Stomach smooth muscle (tissue), 2 donors: Measurements from ENCODE around the gene ARHGEF39.

Experiments
- H3K27ac ChIP-seq: one replicate; pipeline ENCODE4 v1.7.0; 2013; ENCODE audit warnings: mild to moderate bottlenecking, low read length, inconsistent platforms
- H3K27me3 ChIP-seq, 2 donors: one replicate each; pipeline ENCODE4 v1.7.0; 2013; ENCODE audit warnings: low read length in 2 of 2; ENCODE audit not compliant: insufficient read depth in 2 of 2, control insufficient read depth in 1 of 2
- H3K36me3 ChIP-seq, 2 donors: one replicate each; pipeline ENCODE4 v1.7.0; 2013; ENCODE audit warnings: low read length in 2 of 2; ENCODE audit not compliant: control insufficient read depth in 2 of 2, insufficient read depth in 2 of 2
- H3K4me1 ChIP-seq: one replicate; pipeline ENCODE4 v1.7.0; 2013; ENCODE audit warnings: low read length; ENCODE audit not compliant: control insufficient read depth, insufficient read depth
- H3K4me3 ChIP-seq, 2 donors: one replicate each; pipeline ENCODE4 v1.7.0; 2013; ENCODE audit warnings: low read length in 2 of 2
- H3K9ac ChIP-seq, 2 donors: one replicate each; pipeline ENCODE4 v1.7.0; 2013; ENCODE audit warnings: low read length in 2 of 2, mild to moderate bottlenecking in 1 of 2
- H3K9me3 ChIP-seq, 2 donors: one replicate each; pipeline ENCODE4 v1.7.0; 2013; ENCODE audit warnings: low read length in 2 of 2; ENCODE audit not compliant: control insufficient read depth in 2 of 2
- donor health status: healthy.
- donor health status: Pancreatic carcinoma.

ARHGEF39 gene

DNA sequence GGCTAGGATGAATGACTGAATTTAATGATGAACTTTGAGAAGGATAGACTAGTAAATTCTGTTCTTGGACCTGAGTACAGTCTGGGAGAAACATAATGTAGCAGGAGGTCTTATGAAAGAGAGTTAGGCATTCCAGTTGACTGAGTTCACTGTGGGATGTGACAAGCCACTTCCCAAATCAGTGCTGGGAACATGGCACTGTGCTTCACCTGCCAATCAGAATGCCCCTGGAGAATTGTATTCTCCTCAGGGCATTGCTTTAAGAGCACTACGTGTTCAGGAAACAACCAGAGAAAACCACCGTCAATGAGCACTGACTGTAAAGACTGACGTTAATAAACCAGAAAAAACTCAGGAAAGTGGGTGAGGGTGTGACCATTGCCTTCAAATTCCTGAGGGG, 5.7 kb downstream of the ARHGEF39 start:
- H3K4me3 ChIP-seq, result peak overlapping the region; percentile 91 to 94
- no peaks in the 10 kb centered on the region for H3K27me3 ChIP-seq
- no peaks in the 10 kb centered on the region for H3K9me3 ChIP-seq
- peaks cover 61% of the 10 kb centered on the region for H3K4me1 ChIP-seq
- H3K36me3 ChIP-seq, result peaks cover 8 to 16% of the 10 kb centered on the region in 2 donors
- H3K9ac ChIP-seq, result peak overlapping the region; percentile 97 to 98
- H3K27ac ChIP-seq, result peak overlapping the region; percentile 99

DNA sequence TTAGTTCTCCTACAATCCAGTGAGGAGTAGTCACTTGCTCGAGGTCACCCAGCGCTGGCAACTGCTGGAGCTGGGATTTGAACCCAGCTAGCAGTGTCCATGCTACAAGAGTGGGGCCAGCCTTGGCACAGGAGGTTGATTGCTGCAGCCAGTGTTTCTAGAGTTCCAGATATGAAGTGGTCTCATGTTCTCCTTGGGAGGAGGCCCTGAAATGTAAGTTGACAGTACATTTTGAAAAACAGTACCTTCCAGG, 6.1 kb downstream of the ARHGEF39 start:
- no peaks in the 10 kb centered on the region for H3K27me3 ChIP-seq

DNA sequence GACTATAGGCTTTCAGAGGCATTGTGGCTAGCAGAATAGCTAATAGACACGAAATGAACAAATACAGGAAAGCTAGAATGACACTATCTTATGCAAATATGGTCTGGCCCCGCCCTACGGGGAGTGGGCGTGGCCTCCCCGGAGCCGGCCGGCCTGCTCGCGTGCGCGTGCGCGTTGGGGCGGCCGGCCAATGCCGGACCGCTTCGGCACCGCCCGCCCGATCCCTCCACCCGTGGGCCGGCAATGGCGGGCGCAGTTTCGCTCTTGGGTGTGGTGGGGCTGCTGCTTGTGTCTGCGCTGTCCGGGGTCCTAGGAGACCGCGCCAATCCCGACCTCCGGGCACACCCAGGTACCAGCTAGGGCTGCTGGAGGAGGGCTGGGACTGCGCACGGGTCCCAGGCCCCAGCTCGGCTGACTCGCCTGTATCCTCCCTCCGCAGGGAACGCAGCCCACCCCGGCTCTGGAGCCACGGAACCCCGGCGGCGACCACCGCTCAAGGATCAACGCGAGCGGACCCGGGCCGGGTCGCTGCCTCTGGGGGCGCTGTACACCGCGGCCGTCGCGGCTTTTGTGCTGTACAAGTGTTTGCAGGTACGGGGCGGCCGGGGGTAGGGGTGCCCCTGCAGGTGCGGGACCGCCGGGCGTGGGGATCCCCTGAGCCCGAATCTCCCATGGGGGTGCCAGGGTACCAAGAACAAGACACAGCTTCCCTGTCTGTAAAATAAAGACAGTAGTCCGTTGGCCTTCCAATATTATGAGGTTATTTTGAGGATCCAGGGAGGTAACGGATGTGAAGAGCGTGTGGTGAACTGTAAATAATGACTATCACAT, 6.6 kb downstream of the ARHGEF39 start, which contains the start of gene CCDC107:
TSS of gene CCDC107 (plus strand) at position 156 of the 831 bp plus-strand sequence. CDS start at position 244, 88 bp downstream.
- no peaks in the 10 kb centered on the region for H3K27me3 ChIP-seq
- H3K4me3 ChIP-seq, result peak within 1 kb of the TSS; percentile 91 to 94
- peaks cover 8 to 16% of the 10 kb centered on the region in 2 donors for H3K36me3 ChIP-seq
- H3K4me1 ChIP-seq, result peaks cover 53% of the 10 kb centered on the region
- H3K9ac ChIP-seq, result peak within 1 kb of the TSS; percentile 97 to 98
- H3K27ac ChIP-seq, result peak within 1 kb of the TSS; percentile 99
- H3K9me3 ChIP-seq, result no peaks in the 10 kb centered on the region

More for the DNA sequence above, 6.1 kb downstream of the ARHGEF39 start:
- H3K9ac ChIP-seq, result peak overlapping the region; percentile 97 to 98
- peaks cover 8 to 16% of the 10 kb centered on the region in 2 donors for H3K36me3 ChIP-seq
- peaks cover 57% of the 10 kb centered on the region for H3K4me1 ChIP-seq
- no peaks in the 10 kb centered on the region for H3K9me3 ChIP-seq
- peak overlapping the region; percentile 99 for H3K27ac ChIP-seq
- H3K4me3 ChIP-seq, result peak overlapping the region; percentile 91 to 94

DNA sequence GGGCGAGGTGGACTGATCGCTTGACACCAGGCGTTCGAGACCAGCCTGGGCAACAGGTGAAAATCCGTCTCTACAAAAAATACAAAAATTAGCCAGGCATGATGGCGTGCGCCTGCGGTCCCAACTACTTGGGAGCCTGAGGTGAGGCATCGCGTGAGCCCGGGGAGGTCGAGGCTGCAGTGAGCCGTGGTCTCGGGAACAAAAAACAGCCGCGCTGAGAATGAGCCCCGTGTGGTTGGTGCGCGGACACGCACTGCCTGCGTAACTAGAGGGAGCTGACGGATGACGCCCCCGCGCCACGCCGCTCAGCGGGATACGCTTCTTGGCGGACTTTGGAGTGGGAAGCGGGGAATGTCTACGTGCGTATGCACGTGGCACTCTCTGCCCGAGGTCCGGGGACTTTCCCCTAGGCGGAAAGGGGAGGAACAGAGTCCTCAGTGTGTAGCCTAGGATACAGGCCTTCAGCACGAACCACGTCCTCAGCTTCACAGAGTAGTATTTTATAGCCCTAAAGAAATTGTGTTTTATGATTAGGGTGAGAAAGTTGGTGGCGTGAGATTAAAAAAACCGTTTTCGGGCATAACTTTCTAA, 7.4 kb downstream of the ARHGEF39 start, which contains the start of gene RMRP:
TSS of gene RMRP (minus strand) at position 474 of the 591 bp plus-strand sequence.
- peak within 1 kb of the TSS; percentile 97 to 98 for H3K9ac ChIP-seq
- H3K36me3 ChIP-seq, result peaks cover 8 to 16% of the 10 kb centered on the region in 2 donors
- no peaks in the 10 kb centered on the region for H3K9me3 ChIP-seq
- peak within 1 kb of the TSS; percentile 91 to 94 for H3K4me3 ChIP-seq
- H3K4me1 ChIP-seq, result peaks cover 46% of the 10 kb centered on the region
- no peaks in the 10 kb centered on the region for H3K27me3 ChIP-seq
- peak within 1 kb of the TSS; percentile 99 for H3K27ac ChIP-seq

DNA sequence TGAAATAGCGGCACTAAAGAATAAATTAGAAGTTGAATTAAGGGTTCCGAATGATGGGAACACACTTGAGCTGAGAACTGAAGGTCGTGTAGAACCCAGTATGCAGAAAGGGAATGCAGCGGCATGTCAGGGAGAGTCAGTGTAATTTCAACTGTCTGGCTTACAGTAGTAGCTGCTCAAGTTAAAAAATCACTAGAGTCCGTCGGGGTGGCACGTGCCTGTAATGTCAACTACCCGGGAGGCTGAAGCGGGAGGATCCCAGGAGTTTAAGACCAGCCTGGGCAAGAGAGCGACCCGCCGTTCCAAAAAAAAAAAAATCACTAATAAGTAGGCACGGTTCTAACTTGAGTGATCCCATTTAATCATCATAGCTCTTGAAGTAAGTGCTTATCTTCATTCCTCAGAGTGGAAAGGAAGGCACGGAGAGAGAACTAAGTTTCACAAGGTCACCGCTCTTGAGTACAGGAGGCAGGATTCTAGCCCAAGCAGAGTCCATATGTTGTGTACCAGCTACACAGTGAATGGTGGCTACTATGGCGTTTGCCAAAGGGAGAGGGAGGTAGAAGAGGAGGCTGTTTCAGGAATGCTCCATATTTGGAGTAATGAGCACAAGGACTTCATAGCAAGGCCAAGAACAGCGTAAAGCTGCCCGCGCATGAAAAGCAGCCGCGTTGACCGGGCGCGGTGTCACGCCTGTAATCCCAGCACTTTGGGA, 8.0 kb downstream of the ARHGEF39 start:
- Histone ChIP-seq H3K36me3 (peaks cover 8 to 11% of the 10 kb centered on the region in 2 donors), H3K27me3 (no peaks in the 10 kb centered on the region), H3K27ac (peak overlapping the region; percentile 99), H3K4me3 (peak overlapping the region; percentile 59 to 94), H3K9ac (peak overlapping the region; percentile 97 to 98), H3K4me1 (peaks cover 41% of the 10 kb centered on the region), H3K9me3 (no peaks in the 10 kb centered on the region)

DNA sequence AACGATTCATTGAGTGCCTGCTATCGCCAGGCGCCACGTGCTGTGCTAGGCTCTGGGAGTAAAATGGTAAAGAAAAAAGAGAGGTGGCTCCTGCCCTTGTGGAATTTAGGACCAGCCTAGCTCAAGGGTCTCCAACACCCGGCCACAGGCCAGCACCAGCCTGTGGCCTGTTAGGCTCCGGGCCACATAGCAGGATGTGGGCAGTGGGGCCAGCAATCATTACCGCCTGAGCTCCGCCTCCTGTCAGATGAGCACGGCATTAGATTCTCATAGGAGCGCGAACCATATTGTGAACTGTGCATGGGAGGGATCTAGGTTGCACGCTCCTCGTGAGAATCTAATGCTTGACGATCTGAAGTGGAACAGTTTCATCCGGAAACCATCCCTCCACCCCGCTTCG, 8.6 kb downstream of the ARHGEF39 start:
- Histone ChIP-seq H3K9ac (peak overlapping the region in 1 of 2 donors; percentile 98), H3K27ac (peak overlapping the region; percentile 99), H3K36me3 (peaks cover 8% of the 10 kb centered on the region in 2 donors), H3K4me1 (peaks cover 36% of the 10 kb centered on the region), H3K27me3 (no peaks in the 10 kb centered on the region), H3K4me3 (no peak overlapping the region), H3K9me3 (no peaks in the 10 kb centered on the region)

DNA sequence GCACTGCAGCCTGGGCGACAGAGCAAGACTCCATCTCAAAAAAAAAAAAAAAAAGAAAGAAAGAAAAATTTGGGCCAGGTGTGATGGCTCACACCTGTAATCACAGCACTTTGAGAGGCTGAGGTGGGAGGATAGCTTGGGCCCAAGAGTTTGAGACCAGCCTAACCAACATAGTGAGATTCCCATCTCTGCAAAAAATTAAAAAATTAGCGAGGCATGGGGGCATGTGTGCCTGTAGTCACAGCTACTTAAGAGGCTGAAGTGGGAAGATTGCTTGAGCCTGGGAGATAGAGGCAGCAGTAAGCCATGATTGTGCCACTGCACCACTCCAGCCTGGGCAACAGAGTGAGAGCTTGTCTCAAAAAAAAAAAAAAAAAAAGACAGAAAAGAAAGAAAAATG, 11.4 kb downstream of the ARHGEF39 start:
- H3K4me1 ChIP-seq, result peaks cover 23% of the 10 kb centered on the region

DNA sequence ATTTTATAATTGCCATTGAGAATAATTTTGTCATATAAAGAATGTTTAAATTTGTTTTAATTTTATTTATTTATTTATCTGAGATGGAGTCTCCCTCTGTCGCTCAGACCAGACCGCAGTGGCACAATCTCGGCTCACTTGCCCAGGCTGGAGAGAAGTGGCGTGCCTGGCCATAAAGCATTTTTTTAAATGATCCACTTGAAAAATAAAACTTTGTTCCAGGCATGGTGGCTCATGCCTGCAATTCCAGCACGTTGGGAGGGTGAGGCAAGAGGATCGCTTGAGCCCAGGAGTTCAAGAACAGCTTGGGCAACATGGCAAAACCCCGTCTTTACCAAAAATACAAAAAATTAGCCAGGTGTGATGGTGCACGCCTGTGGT, 12.2 kb downstream of the ARHGEF39 start:
- H3K27me3 ChIP-seq, result no peaks in the 10 kb centered on the region
- H3K9ac ChIP-seq, result no peak overlapping the region
- peaks cover 21% of the 10 kb centered on the region for H3K4me1 ChIP-seq
- no peak overlapping the region for H3K4me3 ChIP-seq
- H3K27ac ChIP-seq, result no peak overlapping the region
- no peaks in the 10 kb centered on the region for H3K36me3 ChIP-seq
- H3K9me3 ChIP-seq, result no peaks in the 10 kb centered on the region

More for the DNA sequence above, 11.4 kb downstream of the ARHGEF39 start:
- H3K9me3 ChIP-seq, result no peaks in the 10 kb centered on the region
- H3K36me3 ChIP-seq, result no peaks in the 10 kb centered on the region
- no peaks in the 10 kb centered on the region for H3K27me3 ChIP-seq
- H3K27ac ChIP-seq, result no peak overlapping the region
- H3K4me3 ChIP-seq, result no peak overlapping the region
- H3K9ac ChIP-seq, result no peak overlapping the region

DNA sequence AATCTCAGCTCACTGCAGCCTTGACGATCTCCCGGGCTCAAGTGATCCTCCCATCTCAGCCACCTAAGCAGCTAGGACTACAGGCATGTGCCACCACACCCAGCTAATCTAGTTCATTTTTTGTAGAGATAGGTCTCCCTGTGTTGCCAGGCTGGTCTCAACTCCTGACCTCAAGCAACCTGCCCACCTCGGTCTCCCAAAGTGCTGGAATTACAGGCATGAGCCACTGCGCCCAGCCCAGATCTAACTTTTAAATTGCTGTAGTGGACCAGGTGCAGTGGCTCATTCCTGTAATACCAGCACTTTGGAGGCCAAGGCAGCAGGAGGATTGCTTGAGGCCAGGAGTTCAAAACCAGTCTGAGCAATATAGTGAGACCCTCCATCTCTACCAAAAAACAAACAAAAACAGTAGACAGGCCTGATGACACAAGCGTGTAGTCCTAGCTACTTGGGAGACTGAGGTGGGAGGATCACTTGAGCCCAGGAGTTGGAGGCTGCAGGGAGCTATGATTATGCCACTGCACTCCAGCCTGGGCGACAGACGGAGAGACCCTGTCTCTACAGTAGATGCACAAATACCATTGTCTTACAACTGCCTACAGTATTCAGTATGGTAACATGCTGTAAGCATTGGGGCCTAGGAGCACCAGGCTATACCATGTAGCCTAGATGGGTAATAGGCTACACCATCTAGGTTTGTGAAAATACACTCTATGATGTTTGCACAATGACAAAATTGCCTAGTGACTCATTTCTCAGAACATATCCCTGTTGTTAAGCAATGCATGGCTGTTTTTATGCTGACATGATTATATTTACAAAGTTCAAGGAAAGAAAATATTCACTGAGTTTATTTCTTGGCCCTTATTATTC, 12.8 kb downstream of the ARHGEF39 start:
- Histone ChIP-seq H3K4me1 (peaks cover 21% of the 10 kb centered on the region), H3K27me3 (no peaks in the 10 kb centered on the region), H3K27ac (no peak overlapping the region), H3K36me3 (no peaks in the 10 kb centered on the region), H3K4me3 (no peak overlapping the region), H3K9me3 (no peaks in the 10 kb centered on the region), H3K9ac (no peak overlapping the region)
